H1 (cell line): ENCODE measurements around the gene NPFFR1. TPM values are rescaled to one million over a fixed set of nuclear protein-coding genes. Genes with fewer than 3 reads are reported as not detected.

Experiments
- CBX8 ChIP-seq: fragments of 300-800, 300-1000 bp; sonication (generic); IDR thresholded peaks from 2 replicates; pipeline ENCODE4 v1.7.1; 2016; ENCODE audit warnings: low read depth, low read length, borderline replicate concordance
- CHD7 ChIP-seq: fragments of 300-600 bp; sonication (generic); IDR thresholded peaks from 2 replicates; pipeline ENCODE4 v1.7.1; 2012; ENCODE audit warnings: low read length, moderate library complexity, mild to moderate bottlenecking, inconsistent platforms; ENCODE audit not compliant: insufficient replicate concordance
- CREB1 ChIP-seq: IDR thresholded peaks from 2 replicates; pipeline ENCODE4 v1.6.1; 2012; ENCODE audit warnings: inconsistent platforms
- GTF2F1 ChIP-seq: IDR thresholded peaks from 2 replicates; pipeline ENCODE4 v1.6.1; 2012; ENCODE audit warnings: low read depth, low read length, improper control_type of control experiment, borderline replicate concordance
- RBBP5 ChIP-seq: IDR thresholded peaks from 2 replicates; pipeline ENCODE4 v1.7.1; 2012; ENCODE audit warnings: low read depth, mild to moderate bottlenecking, inconsistent platforms, low read length, moderate library complexity, borderline replicate concordance
- SUZ12 ChIP-seq: fragments of 200-600 bp; sonication (generic); IDR thresholded peaks from 2 replicates; pipeline ENCODE4 v1.6.1; 2012; ENCODE audit warnings: mild to moderate bottlenecking, inconsistent platforms, low read length, moderate library complexity, mixed read lengths
- polyA plus RNA-seq, 7 experiments: library from polyadenylated mRNA; depleted of rRNA in 3 of 7; stranded (reverse) in 5 of 7; unstranded in 2 of 7; fragments of >200 nt in 5 of 7; fragments of 200-250 nt in 2 of 7; gene quantifications; 1 replicate in 5 of 7; 2 replicates in 1 of 7; 4 replicates in 1 of 7; pipeline versions ENCODE4 v1.2.1 to v1.2.3, GENCODE V29; 2011 to 2013; ENCODE audit warnings: missing spikeins in 2 of 7, mixed read lengths in 2 of 7
- total RNA-seq: library from RNA; stranded (reverse); fragmentation: NEBNext Ultra II Directional; extraction: Animal tissue kit (Norgen Biotek cat#: 25700); gene quantifications from 2 replicates; pipeline ENCODE4 v1.2.1, GENCODE V29; 2021

NPFFR1 gene
- total and polyA plus RNA-seq, 2 of the 8 experiments (the other 6 are each of a cell fraction or from before 2014, with no cell fraction given): 0.02 to 0.06 TPM

GRCh38 chr10:70312972-70313371, 29.2 kb upstream of the NPFFR1 start (continued):
- TF ChIP-seq CHD7 (no peak), RBBP5 (no peak), GTF2F1 (no peak), SUZ12 (no peak), CBX8 (no peak), CREB1 (no peak)
